ENCODE results near the gene ELAC1.

DNA sequence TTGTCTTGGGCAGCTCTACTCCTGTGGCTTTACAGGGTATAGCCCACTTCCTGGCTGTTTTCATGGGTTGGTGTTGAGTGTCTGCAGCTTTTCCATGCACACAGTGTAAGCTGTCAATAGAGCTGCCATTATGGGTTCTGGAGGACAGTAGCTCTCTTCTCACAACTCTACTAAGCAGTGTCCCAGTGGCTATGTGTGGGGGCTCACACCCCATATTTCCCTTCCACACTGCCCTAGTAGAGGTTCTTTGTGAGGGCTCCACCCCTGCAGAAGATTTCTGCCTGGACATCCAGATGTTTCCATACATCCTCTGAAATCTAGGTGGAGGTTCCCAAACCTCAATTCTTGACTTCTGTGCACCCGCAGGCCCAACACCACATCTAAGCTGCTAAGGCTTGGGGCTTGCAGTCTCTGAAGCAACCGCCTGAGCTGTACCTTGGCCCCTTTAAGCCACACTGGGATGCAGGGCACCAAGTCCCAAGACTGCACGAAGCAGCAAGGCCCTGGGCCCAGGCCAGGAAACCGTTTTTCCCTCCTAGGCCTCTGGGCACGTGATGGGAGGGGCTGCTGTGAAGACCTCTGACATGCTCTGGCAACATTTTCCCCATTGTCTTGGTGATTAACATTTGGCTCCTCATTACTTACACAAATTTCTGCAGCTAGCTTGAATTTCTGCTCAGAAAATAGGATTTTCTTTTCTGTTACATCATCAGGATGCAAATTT is 9.4 kb downstream of the ELAC1 start:
- TF ChIP-seq MAX (IDR thresholded peaks at IDR 0.05), result no peak
- no peak for TF ChIP-seq YY1 (IDR thresholded peaks at IDR 0.05; ENCODE audit: low read depth)
- TF ChIP-seq EGR1 (IDR thresholded peaks at IDR 0.05), result no peak
- no peak for TF ChIP-seq USF1 (IDR thresholded peaks at IDR 0.05)
- TF ChIP-seq EP300 (IDR thresholded peaks at IDR 0.05; ENCODE audit: borderline replicate concordance), result no peak
- no peak for TF ChIP-seq NFIC (IDR thresholded peaks at IDR 0.05)
- TF ChIP-seq CREB1 (IDR thresholded peaks at IDR 0.05; ENCODE audit: low read depth), result no peak
- TF ChIP-seq REST (IDR thresholded peaks at IDR 0.05; ENCODE audit: low read depth), result no peak
- TF ChIP-seq TAF1 (IDR thresholded peaks at IDR 0.05; ENCODE audit: low read depth), result no peak
- TF ChIP-seq TCF12 (IDR thresholded peaks at IDR 0.05; ENCODE audit: low read depth), result no peak
- no peak for TF ChIP-seq RAD21 (IDR thresholded peaks at IDR 0.05; ENCODE audit: low read depth)
- no peak for TF ChIP-seq FOXM1 (IDR thresholded peaks at IDR 0.05; ENCODE audit: borderline replicate concordance, low read depth)

Measured in Ishikawa (cell line).